Cerebellar nuclear complex (tissue), 1 donor: ENCODE results near the gene KIF6.
"Not testable (repeated sequence)": the region's sequence is repeated elsewhere in the genome, so short reads cannot be mapped to it uniquely, and the experiment has no call there.

Experiments
- DNase-seq, 2 experiments: peaks; one replicate each; lab custom pipeline; 2025; lab: John Stamatoyannopoulos, UW

Gene KIF6

DNA sequence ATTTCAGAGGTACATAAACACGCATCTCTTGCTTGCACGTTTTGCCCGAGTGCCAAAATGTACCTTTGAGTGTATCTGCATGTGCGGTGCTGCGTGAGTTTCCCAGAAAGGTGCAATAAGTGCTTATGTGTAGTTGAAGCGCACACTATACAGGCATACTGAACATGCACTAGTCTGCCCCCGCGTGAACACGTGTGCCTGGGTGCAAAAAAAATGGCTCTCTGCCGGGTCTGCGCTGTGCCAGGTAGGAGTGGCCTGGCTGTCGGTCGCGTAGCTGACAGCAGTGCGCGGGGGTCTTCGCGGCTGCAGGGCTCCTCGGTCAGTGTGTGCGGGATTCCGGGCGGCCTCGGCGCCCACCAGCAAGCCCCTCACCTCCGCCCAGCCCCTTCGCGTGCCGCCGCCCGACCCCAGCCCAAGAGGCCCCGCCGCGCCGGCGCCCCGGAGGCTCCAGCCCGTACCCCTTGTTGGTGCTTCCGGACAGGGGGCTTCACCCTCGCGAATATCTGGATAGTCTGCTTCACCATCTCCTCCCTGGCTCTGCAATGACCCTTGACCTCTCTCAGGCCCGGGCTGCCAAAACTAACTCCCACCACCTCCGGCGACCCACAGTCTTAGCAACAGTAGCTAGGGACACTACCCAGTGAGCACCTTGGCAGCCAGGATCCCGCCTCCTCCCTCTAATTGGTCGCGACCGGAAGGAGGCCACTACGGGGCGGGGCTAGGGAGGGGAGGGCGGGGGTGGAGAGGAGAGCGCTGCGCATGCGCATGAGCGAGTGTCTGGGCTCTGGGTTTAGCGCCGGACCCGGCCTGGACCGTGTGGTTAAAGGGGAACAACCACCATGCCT is at the start of gene KIF6:
TSS of gene KIF6 (minus strand) at position 622 of the 845 bp plus-strand sequence. CDS start at position 524, 98 bp downstream.
- DNase-seq: peak; percentile 47 to 71

GRCh38 chr6:39773782-39774181 is 48.6 kb upstream of the KIF6 start:
- DNase-seq: no peak

GRCh38 chr6:39772559-39773273 is 47.5 kb upstream of the KIF6 start:
- DNase-seq: no peak

GRCh38 chr6:39770446-39770845 is 45.2 kb upstream of the KIF6 start:
- DNase-seq: peak; percentile 50 to 86

DNA sequence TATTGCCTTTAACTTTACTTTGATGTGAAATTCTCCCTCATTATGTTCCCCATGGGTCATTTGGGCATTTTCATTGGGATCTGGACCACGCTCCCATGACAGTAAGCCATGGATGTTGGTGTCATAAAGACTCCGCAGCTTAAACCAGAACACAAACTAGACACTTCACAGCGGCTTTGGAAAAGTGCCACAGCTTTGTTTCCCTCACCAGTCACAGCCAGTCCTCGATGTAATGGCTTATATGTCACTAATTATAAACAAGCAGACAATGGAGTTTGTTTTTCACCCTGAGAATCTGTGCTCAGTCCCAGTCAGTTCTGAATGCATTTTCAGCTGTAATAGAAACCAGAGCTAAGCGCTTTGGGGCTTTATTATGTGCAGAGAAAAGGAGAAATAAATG is 43.8 kb upstream of the KIF6 start:
- no peak for DNase-seq

- no peak for DNase-seq
These were observed 40.4 kb upstream of the KIF6 start for GRCh38 chr6:39765508-39766065.

GRCh38 chr6:39760226-39760952 is 35.2 kb upstream of the KIF6 start:
- no peak for DNase-seq

GRCh38 chr6:39758905-39759605 is 33.8 kb upstream of the KIF6 start:
- no peak for DNase-seq

GRCh38 chr6:39756582-39756981 is 31.4 kb upstream of the KIF6 start:
- DNase-seq: no peak

DNA sequence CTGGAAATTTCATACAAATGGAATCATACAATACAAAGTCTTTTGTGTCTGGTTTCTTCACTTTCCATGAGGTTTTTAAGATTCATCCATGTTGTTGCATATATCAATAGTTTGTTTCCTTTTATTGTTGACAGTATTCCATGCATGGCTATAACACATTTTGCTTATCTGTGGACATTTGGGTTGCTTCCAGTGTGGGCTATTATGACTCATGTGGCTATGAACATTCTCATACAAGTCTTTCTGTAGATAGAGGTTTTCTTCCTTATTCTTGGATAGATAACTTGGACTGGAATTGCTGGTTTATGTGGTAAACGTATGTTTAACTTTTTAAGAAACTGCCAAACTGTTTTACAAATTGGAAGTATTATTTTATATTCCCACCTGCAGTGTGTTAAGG is 30.0 kb upstream of the KIF6 start:
- no peak for DNase-seq

DNA sequence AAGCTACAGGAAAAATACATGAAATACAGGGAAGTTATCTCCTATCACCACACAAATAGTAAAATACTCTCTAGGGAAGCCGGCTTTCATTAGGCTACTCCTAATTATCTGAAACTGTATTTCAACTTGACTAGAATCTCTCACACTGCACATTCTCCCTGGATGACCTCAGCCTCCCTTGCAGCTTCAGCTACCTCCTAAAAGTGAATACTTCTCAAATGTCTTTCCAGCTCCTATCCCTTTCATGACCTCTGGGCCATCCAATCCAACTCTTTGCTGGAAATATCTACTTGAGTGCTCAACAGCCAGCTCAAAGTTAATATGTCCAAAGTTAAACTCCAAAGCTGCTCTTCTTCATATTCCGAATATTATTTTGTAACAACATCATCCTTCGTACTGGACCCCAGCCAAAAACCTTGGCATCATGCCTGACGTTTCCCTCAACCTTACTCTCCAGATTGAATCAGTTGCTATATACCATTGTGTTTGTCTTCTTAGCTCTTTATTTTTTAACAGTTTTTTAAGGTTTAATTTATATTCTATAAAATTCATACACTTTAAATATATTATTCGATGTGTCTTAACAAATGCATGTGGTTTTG is 29.4 kb upstream of the KIF6 start:
- DNase-seq: no peak

GRCh38 chr6:39753725-39754045 is 28.5 kb upstream of the KIF6 start:
- DNase-seq: no peak

DNA sequence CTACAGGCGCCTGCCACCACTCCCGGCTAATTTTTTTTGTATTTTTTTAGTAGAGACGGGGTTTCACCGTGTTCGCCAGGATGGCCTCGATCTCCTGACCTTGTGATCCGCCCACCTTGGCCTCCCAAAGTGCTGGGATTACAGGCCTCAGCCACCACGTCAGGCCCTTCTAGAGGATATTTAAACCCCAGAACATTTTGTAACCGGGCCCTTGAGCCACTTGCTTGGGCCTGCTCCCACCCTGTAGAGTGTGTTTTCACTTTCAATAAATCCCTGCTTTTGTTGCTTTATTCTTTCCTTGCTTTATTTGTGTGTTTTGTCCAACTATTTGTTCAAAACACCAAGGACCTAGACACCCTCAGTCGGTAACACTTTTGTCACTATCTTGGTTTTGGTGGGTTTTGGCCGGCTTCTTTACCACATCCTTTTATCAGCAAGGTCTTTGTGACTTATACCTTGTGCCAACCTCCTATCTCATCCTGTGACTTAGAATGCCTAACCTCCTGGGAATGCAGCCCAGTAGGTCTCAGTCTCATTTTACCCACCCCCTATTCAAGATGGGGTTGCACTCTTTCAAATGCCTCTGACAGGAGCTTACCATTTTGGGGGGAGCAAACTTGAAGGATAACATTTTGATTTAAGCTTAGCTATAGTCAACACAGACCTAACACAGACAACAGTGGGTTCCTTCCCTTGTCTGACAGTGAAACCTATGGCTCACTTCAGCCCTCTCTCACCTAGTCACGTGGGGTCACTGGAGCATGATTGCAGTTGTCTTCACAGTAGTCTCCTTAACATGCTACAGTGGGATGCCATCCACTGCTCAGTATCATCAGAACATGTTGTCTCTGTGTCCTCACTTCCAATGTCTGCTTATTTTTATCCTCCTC is 27.9 kb upstream of the KIF6 start:
- DNase-seq: no peak

GRCh38 chr6:39746795-39747194 is 21.6 kb upstream of the KIF6 start:
- DNase-seq: no peak

GRCh38 chr6:39733704-39734103 is 8.5 kb upstream of the KIF6 start:
- no peak for DNase-seq

DNA sequence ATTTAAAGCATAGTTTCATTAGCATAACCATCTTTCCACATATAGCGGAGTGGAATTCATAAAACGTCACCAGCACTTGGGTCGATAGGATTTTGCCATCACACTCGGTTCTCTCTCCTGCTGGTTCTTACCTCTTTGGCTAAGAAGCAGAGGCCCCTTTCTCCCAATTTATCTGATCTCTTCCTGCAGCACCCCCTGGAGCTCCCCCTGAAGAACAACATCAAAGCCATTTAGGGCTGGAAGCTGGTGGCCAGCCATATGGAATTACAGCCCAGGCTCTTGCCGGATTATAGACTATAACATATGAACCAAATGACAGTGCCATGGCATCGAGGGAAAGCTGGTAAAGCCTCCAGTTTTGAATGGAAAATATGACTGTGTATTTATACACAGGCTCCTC is 6.4 kb upstream of the KIF6 start:
- no peak for DNase-seq

- DNase-seq: no peak
These were observed 4.7 kb upstream of the KIF6 start for GRCh38 chr6:39729945-39730344.

DNA sequence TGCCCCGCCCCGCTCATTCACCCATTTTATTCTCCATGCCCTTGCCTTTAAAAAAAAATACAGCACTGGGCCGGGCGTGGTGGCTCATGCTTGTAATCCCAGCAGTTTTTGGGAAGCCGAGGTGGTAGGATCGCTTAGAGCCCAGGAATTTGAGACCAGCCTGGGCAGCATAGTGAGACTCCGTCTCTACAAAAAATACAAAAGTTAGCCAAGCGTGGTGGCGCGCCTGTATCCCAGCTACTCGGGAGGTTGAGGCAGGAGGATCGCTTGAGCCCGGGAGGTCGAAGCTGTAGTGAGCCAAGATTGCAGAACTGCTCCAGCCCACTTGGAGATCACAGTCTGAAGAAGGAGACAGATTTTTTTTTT is 407 bp upstream of the KIF6 start:
- DNase-seq: no peak

DNA sequence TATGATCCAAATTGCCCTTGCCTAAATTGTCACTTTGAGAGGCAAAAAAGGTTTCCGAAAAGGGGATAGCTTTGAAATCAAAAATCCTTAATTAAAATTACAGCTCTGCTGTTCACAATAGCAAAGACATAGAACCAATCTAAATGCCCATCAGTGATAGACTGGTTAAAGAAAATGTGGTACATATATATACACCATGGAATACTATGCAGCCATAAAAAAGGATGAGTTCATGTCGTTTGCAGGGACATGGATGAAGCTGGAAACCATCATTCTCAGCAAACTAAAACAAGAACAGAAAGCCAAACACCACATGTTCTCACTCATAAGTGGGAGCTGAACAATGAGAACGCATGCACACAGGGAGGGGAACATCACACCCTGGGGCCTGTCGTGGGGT is 1.9 kb downstream of the KIF6 start:
- not testable (repeated sequence) for DNase-seq

- DNase-seq: no peak
These were observed 10.4 kb downstream of the KIF6 start for GRCh38 chr6:39714802-39715201.
